SU-DHL-6 (cell line): Measurements from ENCODE around the gene CRYZL1.
"Not testable (repeated sequence)": the region's sequence is repeated elsewhere in the genome, so short reads cannot be mapped to it uniquely, and the experiment has no call there.

ENCODE experiments used
- H2AFZ ChIP-seq: fragments of 200-600 bp; sonication (generic); 2 replicates; pipeline ENCODE4 v1.6.1; 2014; ENCODE audit warnings: low read depth, mild to moderate bottlenecking, moderate library complexity, mixed read lengths, antibody characterized with exemption, low read length; ENCODE audit not compliant: severe bottlenecking
- H3F3A ChIP-seq: fragments of 200-600 bp; shearing (Covaris generic); 2 replicates; pipeline ENCODE4 v1.6.0; 2016; ENCODE audit warnings: antibody characterized with exemption, mild to moderate bottlenecking; ENCODE audit not compliant: insufficient read depth
- H3K27ac ChIP-seq: fragments of 200-600 bp; sonication (generic); 2 replicates; pipeline ENCODE4 v1.5.1; 2016; ENCODE audit warnings: low read depth, mild to moderate bottlenecking, low read length, moderate library complexity, mixed read lengths
- H3K27me3 ChIP-seq: fragments of 200-600 bp; sonication (generic), shearing (Covaris generic); 2 replicates; pipeline ENCODE4 v1.6.0; 2014; ENCODE audit warnings: mild to moderate bottlenecking, low read length
- H3K36me3 ChIP-seq: fragments of 200-600 bp; sonication (generic); 2 replicates; pipeline ENCODE4 v1.6.1; 2014; ENCODE audit warnings: mild to moderate bottlenecking, low read length, mixed read lengths
- H3K4me2 ChIP-seq: fragments of 300-600, 200-600 bp; shearing (Covaris generic), sonication (generic); 2 replicates; pipeline ENCODE4 v1.6.0; 2014; ENCODE audit warnings: low read length, low read depth, mild to moderate bottlenecking; ENCODE audit not compliant: poor library complexity, severe bottlenecking
- H3K4me3 ChIP-seq: fragments of 200-600 bp; sonication (generic); 2 replicates; pipeline ENCODE4 v1.5.1; 2014; ENCODE audit warnings: antibody characterized with exemption, low read length, mild to moderate bottlenecking, mixed read lengths; ENCODE audit not compliant: insufficient read depth, poor library complexity, severe bottlenecking
- H3K79me2 ChIP-seq: fragments of 200-600 bp; sonication (generic); 2 replicates; pipeline ENCODE4 v1.6.1; 2014; ENCODE audit warnings: mild to moderate bottlenecking, low read length, moderate library complexity; ENCODE audit not compliant: insufficient read depth
- H3K9ac ChIP-seq: fragments of 200-600 bp; sonication (generic); 2 replicates; pipeline ENCODE4 v1.7.0; 2014; ENCODE audit warnings: mild to moderate bottlenecking, low read length
- H3K9me2 ChIP-seq: fragments of 200-600 bp; sonication (generic); replicated peaks from 2 replicates; pipeline ENCODE4 v1.6.1; 2014; ENCODE audit warnings: low read length; ENCODE audit not compliant: insufficient read depth
- H3K9me3 ChIP-seq: fragments of 200-600 bp; sonication (generic); 2 replicates; pipeline ENCODE4 v1.6.1; 2014; ENCODE audit warnings: low read length, mixed read lengths; ENCODE audit not compliant: insufficient read depth
- H4K20me1 ChIP-seq: fragments of 200-600 bp; sonication (generic); 2 replicates; pipeline ENCODE4 v1.6.1; 2014; ENCODE audit warnings: low read depth, mild to moderate bottlenecking, antibody characterized with exemption, low read length, moderate library complexity, mixed read lengths
- EZH2phosphoT487 ChIP-seq: fragments of 200-600 bp; sonication (generic), shearing (Covaris generic); conservative IDR thresholded peaks from 2 replicates; pipeline ENCODE4 v1.6.1; 2018; ENCODE audit warnings: mild to moderate bottlenecking, antibody characterized with exemption, low read length, moderate library complexity, mixed read lengths
- TF ChIP-seq, protein P1 (sequence below): fragments of 200-600 bp; sonication (generic); IDR thresholded peaks from one replicate; pipeline ENCODE4 v1.5.1; 2017; ENCODE audit warnings: antibody characterized with exemption, mild to moderate bottlenecking, low read length, moderate library complexity; ENCODE audit not compliant: insufficient read depth, poor library complexity, severe bottlenecking

CRYZL1 gene

DNA sequence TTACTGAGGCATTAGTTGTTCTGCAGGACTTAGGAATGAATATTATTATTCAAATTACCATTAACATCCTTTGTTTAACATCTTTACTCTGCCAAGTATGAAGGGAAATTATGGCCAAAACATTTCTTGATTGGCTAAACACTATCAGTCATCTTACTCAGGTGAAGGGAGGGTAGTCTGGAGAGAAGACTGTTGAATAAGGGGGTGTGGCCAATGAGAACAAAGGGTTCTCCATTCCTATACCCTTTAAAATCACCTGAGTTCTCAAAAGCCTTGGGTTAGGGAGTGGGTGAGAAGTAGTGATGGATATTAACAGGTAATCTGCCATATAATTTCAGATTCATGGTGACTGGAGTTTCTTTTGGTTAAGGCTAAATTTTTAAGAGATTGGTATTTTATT is 19.3 kb downstream of the CRYZL1 start:
- no peak for TF ChIP-seq EZH2phosphoT487
- TF ChIP-seq, protein P1, sequence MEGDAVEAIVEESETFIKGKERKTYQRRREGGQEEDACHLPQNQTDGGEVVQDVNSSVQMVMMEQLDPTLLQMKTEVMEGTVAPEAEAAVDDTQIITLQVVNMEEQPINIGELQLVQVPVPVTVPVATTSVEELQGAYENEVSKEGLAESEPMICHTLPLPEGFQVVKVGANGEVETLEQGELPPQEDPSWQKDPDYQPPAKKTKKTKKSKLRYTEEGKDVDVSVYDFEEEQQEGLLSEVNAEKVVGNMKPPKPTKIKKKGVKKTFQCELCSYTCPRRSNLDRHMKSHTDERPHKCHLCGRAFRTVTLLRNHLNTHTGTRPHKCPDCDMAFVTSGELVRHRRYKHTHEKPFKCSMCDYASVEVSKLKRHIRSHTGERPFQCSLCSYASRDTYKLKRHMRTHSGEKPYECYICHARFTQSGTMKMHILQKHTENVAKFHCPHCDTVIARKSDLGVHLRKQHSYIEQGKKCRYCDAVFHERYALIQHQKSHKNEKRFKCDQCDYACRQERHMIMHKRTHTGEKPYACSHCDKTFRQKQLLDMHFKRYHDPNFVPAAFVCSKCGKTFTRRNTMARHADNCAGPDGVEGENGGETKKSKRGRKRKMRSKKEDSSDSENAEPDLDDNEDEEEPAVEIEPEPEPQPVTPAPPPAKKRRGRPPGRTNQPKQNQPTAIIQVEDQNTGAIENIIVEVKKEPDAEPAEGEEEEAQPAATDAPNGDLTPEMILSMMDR = no peak
- Histone ChIP-seq H3K4me3 (no peak overlapping the region), H3K27ac (no peak overlapping the region), H3K27me3 (no peaks in the 10 kb centered on the region), H3K36me3 (peaks cover 2% of the 10 kb centered on the region; the same call in 1 of the 2 replicates), H3F3A (peaks cover 5% of the 10 kb centered on the region; the same call in 1 of the 2 replicates), H3K79me2 (no peaks in the 10 kb centered on the region), H3K9ac (no peak overlapping the region), H2AFZ (no peak overlapping the region), H3K9me3 (no peaks in the 10 kb centered on the region), H4K20me1 (no peaks in the 10 kb centered on the region), H3K4me2 (no peak overlapping the region), H3K9me2 (no peaks in the 10 kb centered on the region)

DNA sequence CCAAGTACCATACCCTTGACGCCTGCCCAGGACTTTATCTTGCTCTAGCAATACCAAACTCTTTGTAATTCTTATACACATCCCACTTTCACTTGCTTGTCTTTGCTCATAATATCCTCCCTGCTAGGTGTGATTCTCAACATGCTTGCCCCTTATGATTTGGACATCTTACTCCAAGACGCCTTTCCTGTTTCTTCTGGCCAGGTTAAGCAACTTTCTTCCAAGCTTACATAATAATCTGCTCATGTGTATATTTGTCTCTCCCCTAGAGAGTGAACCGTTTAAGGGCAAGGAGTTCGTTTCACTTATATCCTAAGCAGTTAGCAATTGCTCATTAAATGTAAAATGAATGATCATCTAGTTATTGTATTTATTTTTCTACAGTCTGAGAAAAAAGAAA is 21.8 kb downstream of the CRYZL1 start:
- Histone ChIP-seq H3F3A (peaks cover 5% of the 10 kb centered on the region; the same call in 1 of the 2 replicates), H3K4me3 (no peak overlapping the region), H3K79me2 (no peaks in the 10 kb centered on the region), H3K4me2 (no peak overlapping the region), H3K9me3 (no peaks in the 10 kb centered on the region), H2AFZ (no peak overlapping the region), H3K36me3 (peaks cover 2% of the 10 kb centered on the region; the same call in 1 of the 2 replicates), H3K27ac (no peak overlapping the region), H3K27me3 (no peaks in the 10 kb centered on the region), H3K9me2 (no peaks in the 10 kb centered on the region), H4K20me1 (no peaks in the 10 kb centered on the region), H3K9ac (no peak overlapping the region)
- TF ChIP-seq EZH2phosphoT487 = no peak
- TF ChIP-seq, protein P1 = no peak

DNA sequence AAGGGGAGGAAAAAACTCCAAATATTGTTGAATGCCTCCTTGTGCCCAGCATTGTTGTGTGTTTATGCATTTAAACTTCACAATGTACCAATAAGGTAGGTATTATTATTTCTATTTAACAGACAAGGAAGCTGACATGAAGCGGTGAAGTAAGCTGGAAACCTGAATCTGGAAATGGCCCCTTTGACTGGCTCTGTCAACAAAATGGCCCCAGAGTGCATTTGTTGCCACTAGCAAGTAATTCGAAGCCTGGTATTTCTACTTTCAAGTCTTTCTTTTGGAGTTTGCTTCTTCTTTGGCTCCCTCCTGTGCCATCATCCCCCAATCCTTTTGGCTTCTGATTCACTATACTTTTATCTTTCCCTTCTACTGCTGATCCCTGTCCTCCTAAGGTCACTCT is 23.1 kb downstream of the CRYZL1 start:
- Histone ChIP-seq H3K27ac (no peak overlapping the region), H3K36me3 (no peaks in the 10 kb centered on the region; the same call in 1 of the 2 replicates), H3K27me3 (no peaks in the 10 kb centered on the region), H3K9ac (no peak overlapping the region), H3K79me2 (no peaks in the 10 kb centered on the region), H3K9me2 (no peaks in the 10 kb centered on the region), H3K4me3 (no peak overlapping the region), H3F3A (peaks cover 5% of the 10 kb centered on the region; the same call in 1 of the 2 replicates), H3K4me2 (no peak overlapping the region), H4K20me1 (no peaks in the 10 kb centered on the region), H3K9me3 (no peaks in the 10 kb centered on the region), H2AFZ (no peak overlapping the region)
- TF ChIP-seq, protein P1 = no peak
- no peak for TF ChIP-seq EZH2phosphoT487

DNA sequence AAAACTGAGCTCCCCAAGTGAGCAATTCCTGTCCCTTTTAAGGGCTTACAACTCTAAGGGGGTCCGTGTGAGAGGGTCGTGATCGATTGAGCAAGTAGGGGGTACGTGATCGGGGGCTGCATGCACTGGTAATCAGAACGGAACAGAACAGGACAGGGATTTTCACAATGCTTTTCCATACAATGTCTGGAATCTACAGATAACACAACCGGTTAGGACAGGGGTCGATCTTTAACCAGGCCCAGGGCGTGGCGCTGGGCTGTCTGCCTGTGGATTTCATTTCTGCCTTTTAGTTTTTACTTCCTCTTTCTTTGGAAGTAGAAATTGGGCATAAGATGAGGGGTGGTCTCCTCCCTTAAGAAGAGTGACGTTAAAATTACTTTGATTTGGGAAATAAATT is 24.0 kb downstream of the CRYZL1 start:
- not testable (repeated sequence) for H3K9me3 ChIP-seq, H3K79me2 ChIP-seq, H3K36me3 ChIP-seq, H3K27ac ChIP-seq, H3K4me2 ChIP-seq, H3F3A ChIP-seq, H3K27me3 ChIP-seq, H4K20me1 ChIP-seq, H3K9me2 ChIP-seq, H3K9ac ChIP-seq, H2AFZ ChIP-seq, H3K4me3 ChIP-seq
